ENCODE results near the gene MMUT.
A peak's percentile ranks its signal among the peaks of the same experiment; 100 is the strongest.
"Not testable (repeated sequence)": the region's sequence is repeated elsewhere in the genome, so short reads cannot be mapped to it uniquely, and the experiment has no call there.

MMUT gene

GRCh38 chr6:49462927-49463611, at the start of gene MMUT, which contains the start of gene CENPQ:
Gene MMUT, minus strand, starts transcription at chr6:49463253. Its CDS starts 3,787 bp downstream, at chr6:49459466.
Gene CENPQ, plus strand, starts transcription at chr6:49463370. Its CDS starts 6,807 bp downstream, at chr6:49470177.
- DNase-seq = peak; percentile 89 to 98

DNA sequence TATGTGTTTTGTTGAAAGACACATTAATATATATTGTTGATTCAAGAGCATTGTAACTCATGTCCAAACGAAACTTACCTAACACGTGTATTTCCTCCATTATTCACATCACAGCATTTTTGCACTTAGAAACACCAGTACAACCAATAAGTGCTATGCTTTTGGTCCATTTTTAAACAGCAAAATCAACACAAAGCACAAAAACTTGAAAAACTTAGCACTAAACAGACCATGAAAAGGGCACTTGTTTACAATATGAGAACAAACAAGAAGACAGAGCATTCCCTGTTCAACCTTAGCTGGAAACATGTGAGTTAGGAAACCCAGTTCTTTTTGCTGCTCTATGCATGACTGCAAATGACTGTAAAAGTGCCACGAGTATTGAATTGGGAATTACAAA, 46.3 kb upstream of the MMUT start:
- no peak for DNase-seq

DNA sequence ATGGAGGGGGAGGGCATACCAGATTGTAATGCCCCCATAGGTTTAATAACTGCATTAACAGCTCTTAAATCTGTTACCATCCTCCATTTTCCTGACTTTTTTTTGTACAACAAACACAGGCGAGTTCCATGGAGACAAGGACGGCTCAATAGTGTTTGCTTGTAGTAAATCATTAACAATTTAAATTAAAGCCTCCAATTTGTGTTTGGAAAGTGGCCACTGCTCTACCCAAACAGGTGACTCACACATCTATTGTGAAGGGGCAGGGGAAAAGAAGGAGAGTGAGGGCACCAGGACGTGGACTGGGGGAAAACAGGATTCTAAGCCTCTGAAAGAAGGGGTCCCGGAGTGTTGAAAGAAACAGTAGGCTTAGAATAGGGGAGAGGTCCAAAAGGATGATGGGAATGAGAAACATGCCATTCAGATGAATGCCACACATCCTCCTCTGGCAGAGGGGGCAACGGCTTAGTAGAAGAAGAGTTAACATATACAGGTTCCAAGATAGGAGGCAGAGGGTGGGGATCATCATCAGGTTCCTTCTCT, 43.6 kb upstream of the MMUT start:
- DNase-seq = no peak

DNA sequence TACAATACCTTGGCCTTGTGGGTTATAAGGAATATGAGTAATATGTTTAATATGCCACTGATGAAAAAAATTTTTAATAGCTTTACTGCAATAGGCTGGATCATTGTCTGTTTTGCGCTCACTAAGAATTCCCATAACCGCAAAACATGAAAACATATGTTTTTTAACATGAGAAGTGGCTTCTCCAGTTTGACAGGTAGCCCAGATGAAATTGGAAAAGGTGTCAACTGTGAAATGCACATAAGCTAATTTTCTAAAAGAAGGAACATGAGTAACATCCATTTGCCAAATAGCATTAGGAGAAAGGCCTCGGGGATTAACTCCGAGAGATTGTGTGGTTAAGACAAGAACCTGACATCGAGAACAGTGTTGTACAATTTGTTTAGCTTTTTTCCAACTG, 41.6 kb upstream of the MMUT start:
- DNase-seq = no peak

DNA sequence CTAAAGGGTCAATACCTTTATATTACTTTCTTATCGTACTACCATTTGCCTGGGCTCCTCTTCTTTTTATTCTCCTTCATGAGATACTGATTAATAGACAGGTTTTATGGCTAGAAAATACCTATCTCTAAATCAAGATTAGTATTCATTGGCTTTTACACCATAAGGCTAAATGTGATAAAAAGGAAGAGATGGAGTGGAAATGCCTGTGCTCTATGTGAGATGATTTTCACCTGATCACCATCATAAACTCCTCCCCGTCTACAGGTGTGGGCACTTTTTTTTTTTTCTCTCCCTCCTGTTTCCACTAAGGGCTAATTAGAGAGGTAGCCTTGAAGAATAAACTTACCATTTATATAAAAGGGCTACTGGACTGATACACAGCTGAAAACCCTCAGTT, 36.6 kb upstream of the MMUT start, which contains the start of gene GLYATL3:
Gene GLYATL3, plus strand, starts transcription at position 301 of the 400 bp plus-strand sequence. CDS start 12,068 bp downstream, outside the sequence.
- no peak for DNase-seq

GRCh38 chr6:49499126-49499525, 36.1 kb upstream of the MMUT start:
- no peak for DNase-seq

DNA sequence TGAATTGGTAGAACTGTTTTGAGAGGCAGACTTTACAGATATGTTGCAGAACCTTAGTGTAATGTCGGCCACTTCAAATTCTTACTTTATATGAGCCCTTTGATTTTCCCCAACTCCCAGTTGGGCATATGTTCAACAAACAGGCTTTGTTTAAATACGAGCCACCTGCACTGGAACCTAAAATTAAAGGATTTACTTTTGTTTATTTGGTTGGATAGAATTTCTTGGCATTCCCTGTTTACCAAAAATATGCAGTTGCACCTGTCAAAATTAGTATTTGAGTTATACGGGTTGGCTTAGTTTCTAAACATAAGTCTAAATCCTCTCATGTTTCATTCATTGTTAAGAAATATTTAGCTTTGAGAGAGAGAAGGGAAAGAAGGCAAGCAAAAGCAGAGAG, 34.3 kb upstream of the MMUT start:
- no peak for DNase-seq

DNA sequence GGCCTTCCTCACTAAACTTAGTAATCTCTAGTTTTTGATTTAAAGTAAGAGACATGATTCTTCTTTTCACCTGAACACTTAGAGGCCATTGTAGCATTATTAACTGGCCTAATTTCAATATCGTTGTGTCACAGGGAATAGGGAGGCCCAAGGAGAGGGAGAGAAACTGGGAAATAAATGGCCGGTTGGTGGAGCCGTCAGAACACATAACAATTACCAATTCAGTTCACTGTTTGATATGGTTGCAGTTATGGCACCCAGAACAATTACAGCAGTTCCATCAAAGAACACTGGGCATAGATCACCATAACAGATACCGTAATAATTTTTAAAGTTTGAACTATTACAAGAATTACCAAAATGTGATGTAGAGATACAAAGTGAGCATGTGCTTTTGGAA, 27.6 kb upstream of the MMUT start:
- DNase-seq = no peak

- not testable (repeated sequence) for DNase-seq
These were observed 20.3 kb upstream of the MMUT start for GRCh38 chr6:49483380-49483779.

DNA sequence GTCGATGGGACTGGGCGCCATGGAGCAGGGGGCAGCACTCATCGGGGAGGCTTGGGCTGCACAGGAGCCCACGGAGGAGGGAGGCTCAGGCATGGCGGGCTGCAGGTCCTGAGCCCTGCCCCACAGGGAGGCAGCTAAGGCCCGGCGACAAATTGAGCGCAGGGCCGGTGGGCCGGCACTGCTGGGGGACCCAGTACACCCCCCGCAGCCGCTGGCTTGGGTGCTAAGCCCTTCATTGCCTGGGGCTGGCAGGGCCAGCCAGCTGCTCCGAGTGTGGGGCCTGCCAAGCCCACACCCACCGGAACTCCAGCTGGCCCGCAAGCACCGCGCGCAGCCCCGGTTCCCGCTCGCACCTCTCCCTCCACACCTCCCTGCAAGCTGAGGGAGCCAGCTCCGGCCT, 18.8 kb upstream of the MMUT start:
- DNase-seq = not testable (repeated sequence)

GRCh38 chr6:49479308-49479970, 16.4 kb upstream of the MMUT start:
- no peak for DNase-seq

GRCh38 chr6:49476564-49476963, 13.5 kb upstream of the MMUT start:
- not testable (repeated sequence) for DNase-seq

- DNase-seq = no peak
These were observed 5.0 kb upstream of the MMUT start for GRCh38 chr6:49468042-49468441.

- DNase-seq = no peak
These were observed 1.6 kb upstream of the MMUT start for GRCh38 chr6:49464691-49465090.

DNA sequence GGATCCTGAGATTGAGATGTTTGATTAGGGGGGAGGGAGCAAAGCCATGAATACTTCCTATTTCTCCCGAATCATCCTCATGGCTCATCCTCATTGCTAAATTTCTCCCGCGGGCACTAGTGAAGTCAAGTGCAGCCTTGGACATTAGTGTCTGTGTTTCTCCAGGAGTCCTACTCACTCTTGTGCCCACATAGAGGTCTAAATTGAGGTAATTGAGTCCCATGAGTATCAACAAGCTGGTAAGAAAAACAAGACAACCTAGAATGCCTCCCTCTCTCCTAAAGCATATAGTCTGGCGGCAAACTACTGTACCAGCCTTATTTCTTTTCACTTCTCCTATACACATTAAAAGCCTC, 537 bp upstream of the MMUT start:
- DNase-seq = no peak

GRCh38 chr6:49462599-49462926, 490 bp downstream of the MMUT start:
- peak in 1 of 2 experiments; percentile 26 for DNase-seq

DNA sequence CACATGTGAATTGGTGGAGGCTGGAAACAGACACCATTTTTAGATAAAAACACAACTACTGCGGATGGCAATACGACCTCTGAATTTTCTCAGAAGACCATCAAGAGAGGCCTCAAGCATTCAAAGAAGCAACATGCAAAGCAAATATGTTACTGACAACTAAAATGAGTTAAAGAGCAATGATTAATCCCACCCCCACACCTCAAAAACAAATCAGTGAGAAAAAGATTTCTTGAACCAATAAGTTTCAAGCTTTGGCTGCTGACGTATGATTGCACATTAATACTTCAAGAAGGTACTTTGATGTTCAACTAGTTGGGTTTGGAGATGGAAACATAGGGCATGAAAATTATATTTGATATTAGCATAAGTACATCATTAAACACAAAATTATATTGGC, 982 bp downstream of the MMUT start:
- DNase-seq = no peak

- DNase-seq = no peak
These were observed 5.3 kb downstream of the MMUT start for GRCh38 chr6:49457771-49458170.

- DNase-seq = no peak
These were observed 8.0 kb downstream of the MMUT start for GRCh38 chr6:49454787-49455709.

DNA sequence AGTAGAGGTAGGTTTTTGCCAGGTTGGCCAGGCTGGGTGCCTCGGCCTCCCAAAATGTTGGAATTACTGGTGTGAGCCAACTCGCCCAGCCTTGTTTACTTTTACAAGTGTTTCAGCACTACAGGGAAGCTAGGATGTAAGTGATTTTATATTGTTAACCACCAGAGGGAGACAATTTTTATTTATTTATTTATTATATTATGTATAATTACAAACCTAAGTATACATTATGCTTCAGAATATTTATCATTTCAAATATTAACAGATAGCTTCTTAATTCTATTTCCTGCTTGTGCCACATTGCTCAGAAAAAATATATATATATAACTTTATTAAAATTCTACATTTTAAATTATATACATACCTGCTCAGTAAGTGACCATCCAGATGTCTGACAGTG, 9.8 kb downstream of the MMUT start:
- peak in 1 of 2 experiments; percentile 14 for DNase-seq

- DNase-seq = no peak
These were observed 32.2 kb downstream of the MMUT start for GRCh38 chr6:49430866-49431265.

GRCh38 chr6:49430187-49430586, 32.9 kb downstream of the MMUT start:
- DNase-seq = no peak

DNA sequence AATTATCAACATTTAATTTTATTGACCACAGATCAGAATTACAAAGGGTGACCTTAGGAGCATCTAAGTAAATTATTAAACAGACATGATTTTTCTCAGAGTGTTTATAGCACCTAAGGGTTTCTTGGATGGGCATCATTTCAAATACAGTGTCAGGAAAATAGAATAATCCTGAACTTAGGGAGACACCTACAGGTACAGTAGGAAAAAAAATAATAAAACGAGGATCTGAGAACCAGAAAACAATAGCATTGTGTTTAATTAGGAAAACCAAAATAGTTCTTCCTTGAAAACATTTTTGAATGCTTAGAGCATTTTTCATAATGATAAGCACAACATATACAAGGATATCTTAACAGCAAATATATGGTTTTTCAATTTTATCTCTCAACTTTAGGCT, 39.2 kb downstream of the MMUT start:
- peak; percentile 5 to 32 for DNase-seq
